ENCODE results near the gene SPOCK1.

- TF ChIP-seq CTCF (conservative IDR thresholded peaks at IDR 0.05 in 1 of 2, IDR thresholded peaks at IDR 0.05 in 1 of 2; ENCODE audit: extremely low read depth in 1 of 2, insufficient read depth in 1 of 2, low read depth in 1 of 2, low read length in 2 of 2) (no peak), EZH2 (IDR thresholded peaks at IDR 0.05; ENCODE audit: borderline replicate concordance, low read length) (no peak)
These were observed 165.7 kb downstream of the SPOCK1 start for GRCh38 chr5:137333475-137333874.
